GM21526 (cell line): ENCODE data around the gene SENP6.
"Not testable (repeated sequence)": the region's sequence is repeated elsewhere in the genome, so short reads cannot be mapped to it uniquely, and the experiment has no call there.

ENCODE experiments used
- ATAC-seq: cut with Tn5 transposase; IDR thresholded peaks from one replicate; pipeline ENCODE4 v1.9.1; 2021; ENCODE audit warnings: moderate library complexity; ENCODE audit not compliant: unreplicated experiment, low FRiP score

Gene SENP6

GRCh38 chr6:75633045-75633444 is 31.4 kb downstream of the SENP6 start:
- no peak for ATAC-seq

- no peak for ATAC-seq
Measured at GRCh38 chr6:75642311-75642710, 40.6 kb downstream of the SENP6 start.

- no peak for ATAC-seq
Measured at GRCh38 chr6:75643173-75643572, 41.5 kb downstream of the SENP6 start.

GRCh38 chr6:75656479-75656878 is 54.8 kb downstream of the SENP6 start:
- ATAC-seq: no peak

GRCh38 chr6:75657327-75657726 is 55.6 kb downstream of the SENP6 start:
- ATAC-seq: no peak

GRCh38 chr6:75666592-75666991 is 64.9 kb downstream of the SENP6 start:
- ATAC-seq: no peak

GRCh38 chr6:75673884-75674283 is 72.2 kb downstream of the SENP6 start:
- no peak for ATAC-seq

GRCh38 chr6:75676377-75676776 is 74.7 kb downstream of the SENP6 start:
- ATAC-seq: no peak

GRCh38 chr6:75682548-75682947 is 80.9 kb downstream of the SENP6 start:
- ATAC-seq: not testable (repeated sequence)

GRCh38 chr6:75683005-75683404 is 81.3 kb downstream of the SENP6 start:
- ATAC-seq: not testable (repeated sequence)

- ATAC-seq: not testable (repeated sequence)
Measured at GRCh38 chr6:75687535-75687934, 85.9 kb downstream of the SENP6 start.

- ATAC-seq: not testable (repeated sequence)
Measured at GRCh38 chr6:75687937-75688336, 86.3 kb downstream of the SENP6 start.

GRCh38 chr6:75689576-75689975 is 87.9 kb downstream of the SENP6 start:
- ATAC-seq: no peak

GRCh38 chr6:75691012-75691411 is 89.3 kb downstream of the SENP6 start:
- ATAC-seq: no peak

GRCh38 chr6:75693534-75693933 is 91.9 kb downstream of the SENP6 start:
- no peak for ATAC-seq

GRCh38 chr6:75694406-75694805 is 92.7 kb downstream of the SENP6 start:
- no peak for ATAC-seq

GRCh38 chr6:75708334-75708733 is 106.7 kb downstream of the SENP6 start:
- ATAC-seq: not testable (repeated sequence)

- no peak for ATAC-seq
Measured at GRCh38 chr6:75711173-75711572, 109.5 kb downstream of the SENP6 start.

GRCh38 chr6:75719133-75719532 is 117.5 kb downstream of the SENP6 start:
- ATAC-seq: no peak

GRCh38 chr6:75723382-75723781 is 121.7 kb downstream of the SENP6 start:
- no peak for ATAC-seq

- no peak for ATAC-seq
Measured at GRCh38 chr6:75727206-75727605, 125.5 kb downstream of the SENP6 start.

GRCh38 chr6:75731029-75731428 is 129.3 kb downstream of the SENP6 start:
- ATAC-seq: not testable (repeated sequence)

- peak; percentile 65 for ATAC-seq
Measured at GRCh38 chr6:75735491-75736186, 134.0 kb downstream of the SENP6 start.
